Loucy (cell line): ENCODE data around the gene ACOXL.

ENCODE experiments used
- H2AFZ ChIP-seq: fragments of 200-600 bp; sonication (generic); 2 replicates; pipeline ENCODE4 v1.6.0; 2016; ENCODE audit warnings: antibody characterized with exemption, mild to moderate bottlenecking, low read length, moderate library complexity
- H3F3A ChIP-seq: fragments of 200-600 bp; 2 replicates; pipeline ENCODE4 v1.6.0; 2016; ENCODE audit warnings: antibody characterized with exemption, low read depth, mild to moderate bottlenecking
- H3K27me3 ChIP-seq: fragments of 200-600 bp; sonication (generic); 2 replicates; pipeline ENCODE4 v1.6.1; 2014; ENCODE audit warnings: low read length, mild to moderate bottlenecking; ENCODE audit not compliant: insufficient read depth, poor library complexity, severe bottlenecking
- H3K36me3 ChIP-seq: fragments of 200-600 bp; sonication (generic); 2 replicates; pipeline ENCODE4 v1.6.1; 2016; ENCODE audit warnings: low read length; ENCODE audit not compliant: insufficient read depth
- H3K4me1 ChIP-seq: fragments of 200-600 bp; sonication (generic); 2 replicates; pipeline ENCODE4 v1.5.1; 2014; ENCODE audit warnings: low read length, mild to moderate bottlenecking; ENCODE audit not compliant: insufficient read depth, poor library complexity, severe bottlenecking
- H3K4me2 ChIP-seq: fragments of 200-600 bp; sonication (generic); 2 replicates; pipeline ENCODE4 v1.6.0; 2014; ENCODE audit warnings: antibody characterized with exemption, low read length, low read depth, mild to moderate bottlenecking; ENCODE audit not compliant: poor library complexity, severe bottlenecking
- H3K4me3 ChIP-seq: fragments of 200-600 bp; sonication (generic); 2 replicates; pipeline ENCODE4 v1.5.1; 2014; ENCODE audit warnings: low read length, mild to moderate bottlenecking, mixed read lengths; ENCODE audit not compliant: poor library complexity, severe bottlenecking
- H3K79me2 ChIP-seq: fragments of 200-600 bp; sonication (generic); 2 replicates; pipeline ENCODE4 v1.6.1; 2014; ENCODE audit warnings: low read length; ENCODE audit not compliant: insufficient read depth
- H3K9ac ChIP-seq: fragments of 200-600 bp; sonication (generic); 2 replicates; pipeline ENCODE4 v1.6.0; 2014; ENCODE audit warnings: mild to moderate bottlenecking, low read depth, low read length, moderate library complexity; ENCODE audit not compliant: poor library complexity, severe bottlenecking
- H3K9me2 ChIP-seq: fragments of 200-600 bp; sonication (generic); replicated peaks from 2 replicates; pipeline ENCODE4 v1.6.1; 2016; ENCODE audit warnings: low read depth, low read length, mixed read lengths
- H3K9me3 ChIP-seq: fragments of 200-600 bp; sonication (generic); 2 replicates; pipeline ENCODE4 v1.6.1; 2014; ENCODE audit warnings: mild to moderate bottlenecking, antibody characterized with exemption, low read length, low read depth; ENCODE audit not compliant: insufficient read depth
- H4K20me1 ChIP-seq: fragments of 200-600 bp; sonication (generic); 2 replicates; pipeline ENCODE4 v1.6.0; 2014; ENCODE audit warnings: antibody characterized with exemption, low read length, mild to moderate bottlenecking; ENCODE audit not compliant: insufficient read depth, poor library complexity, severe bottlenecking
- EZH2phosphoT487 ChIP-seq: fragments of 200-600 bp; IDR thresholded peaks from 2 replicates; pipeline ENCODE4 v1.6.1; 2018; ENCODE audit warnings: antibody characterized with exemption, mild to moderate bottlenecking, moderate library complexity, borderline replicate concordance
- TF ChIP-seq, protein P1 (sequence below): fragments of 200-600 bp; sonication (generic); conservative IDR thresholded peaks from 2 replicates; pipeline ENCODE4 v1.5.1; 2014; ENCODE audit warnings: mild to moderate bottlenecking, antibody characterized with exemption, low read length

The ACOXL gene

DNA sequence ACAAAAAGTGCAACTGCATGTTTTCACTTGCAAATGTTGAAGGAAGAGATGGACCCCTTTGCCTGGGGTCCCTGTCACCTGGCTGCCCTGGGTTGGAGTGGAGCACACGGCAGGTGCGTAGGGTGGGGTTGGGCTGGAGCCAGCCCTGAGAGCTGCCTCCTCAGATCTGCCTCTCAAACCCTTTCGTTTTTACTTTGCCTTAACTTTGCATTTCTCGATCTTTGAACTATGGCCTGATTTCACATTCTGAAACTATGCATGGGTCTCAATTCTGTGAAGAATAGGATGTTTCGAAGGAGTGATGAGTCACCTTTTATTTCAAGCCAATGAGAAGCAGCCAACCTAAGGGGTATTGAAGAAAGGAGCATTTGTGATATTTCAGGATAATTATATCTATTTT, 132.8 kb downstream of the ACOXL start:
- no peak for TF ChIP-seq EZH2phosphoT487
- TF ChIP-seq, protein P1, sequence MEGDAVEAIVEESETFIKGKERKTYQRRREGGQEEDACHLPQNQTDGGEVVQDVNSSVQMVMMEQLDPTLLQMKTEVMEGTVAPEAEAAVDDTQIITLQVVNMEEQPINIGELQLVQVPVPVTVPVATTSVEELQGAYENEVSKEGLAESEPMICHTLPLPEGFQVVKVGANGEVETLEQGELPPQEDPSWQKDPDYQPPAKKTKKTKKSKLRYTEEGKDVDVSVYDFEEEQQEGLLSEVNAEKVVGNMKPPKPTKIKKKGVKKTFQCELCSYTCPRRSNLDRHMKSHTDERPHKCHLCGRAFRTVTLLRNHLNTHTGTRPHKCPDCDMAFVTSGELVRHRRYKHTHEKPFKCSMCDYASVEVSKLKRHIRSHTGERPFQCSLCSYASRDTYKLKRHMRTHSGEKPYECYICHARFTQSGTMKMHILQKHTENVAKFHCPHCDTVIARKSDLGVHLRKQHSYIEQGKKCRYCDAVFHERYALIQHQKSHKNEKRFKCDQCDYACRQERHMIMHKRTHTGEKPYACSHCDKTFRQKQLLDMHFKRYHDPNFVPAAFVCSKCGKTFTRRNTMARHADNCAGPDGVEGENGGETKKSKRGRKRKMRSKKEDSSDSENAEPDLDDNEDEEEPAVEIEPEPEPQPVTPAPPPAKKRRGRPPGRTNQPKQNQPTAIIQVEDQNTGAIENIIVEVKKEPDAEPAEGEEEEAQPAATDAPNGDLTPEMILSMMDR: no peak
- Histone ChIP-seq H3F3A (no peaks in the 10 kb centered on the region), H3K4me1 (peaks cover 17% of the 10 kb centered on the region), H3K4me2 (no peak overlapping the region), H3K36me3 (no peaks in the 10 kb centered on the region), H3K79me2 (no peaks in the 10 kb centered on the region), H3K9me2 (no peaks in the 10 kb centered on the region), H3K27me3 (no peaks in the 10 kb centered on the region), H3K9me3 (no peaks in the 10 kb centered on the region), H3K4me3 (no peak overlapping the region), H3K9ac (no peak overlapping the region), H2AFZ (no peak overlapping the region), H4K20me1 (no peaks in the 10 kb centered on the region)

DNA sequence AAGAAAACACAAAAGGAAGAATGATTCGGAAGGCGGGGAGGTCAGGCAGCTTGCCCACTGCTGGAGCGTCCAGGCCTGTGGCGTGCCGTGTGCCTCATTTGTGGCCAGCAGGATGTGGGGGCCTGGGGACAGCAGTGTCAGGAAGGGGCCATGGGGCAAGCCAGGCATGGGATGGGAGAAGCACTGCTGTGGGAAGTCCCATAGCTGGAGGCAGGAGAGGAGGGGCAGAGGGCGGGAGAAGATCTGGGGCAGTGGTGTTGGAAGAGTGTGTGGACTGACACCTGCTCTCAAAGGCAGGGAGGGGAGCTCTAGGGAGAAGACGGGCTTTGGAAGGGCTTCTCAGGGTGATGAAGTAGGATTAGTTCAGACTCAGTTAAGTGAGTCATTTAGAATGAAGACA, 133.7 kb downstream of the ACOXL start:
- H3K4me3 ChIP-seq: no peak overlapping the region
- no peaks in the 10 kb centered on the region for H3K36me3 ChIP-seq
- TF ChIP-seq, protein P1: no peak
- TF ChIP-seq EZH2phosphoT487: no peak
- no peak overlapping the region for H3K4me2 ChIP-seq
- H2AFZ ChIP-seq: no peak overlapping the region
- no peak overlapping the region for H3K9ac ChIP-seq
- H3K79me2 ChIP-seq: no peaks in the 10 kb centered on the region
- H3K4me1 ChIP-seq: peaks cover 8% of the 10 kb centered on the region
- H3F3A ChIP-seq: no peaks in the 10 kb centered on the region
- no peaks in the 10 kb centered on the region for H4K20me1 ChIP-seq
- H3K9me2 ChIP-seq: no peaks in the 10 kb centered on the region
- H3K27me3 ChIP-seq: no peaks in the 10 kb centered on the region
- H3K9me3 ChIP-seq: no peaks in the 10 kb centered on the region

DNA sequence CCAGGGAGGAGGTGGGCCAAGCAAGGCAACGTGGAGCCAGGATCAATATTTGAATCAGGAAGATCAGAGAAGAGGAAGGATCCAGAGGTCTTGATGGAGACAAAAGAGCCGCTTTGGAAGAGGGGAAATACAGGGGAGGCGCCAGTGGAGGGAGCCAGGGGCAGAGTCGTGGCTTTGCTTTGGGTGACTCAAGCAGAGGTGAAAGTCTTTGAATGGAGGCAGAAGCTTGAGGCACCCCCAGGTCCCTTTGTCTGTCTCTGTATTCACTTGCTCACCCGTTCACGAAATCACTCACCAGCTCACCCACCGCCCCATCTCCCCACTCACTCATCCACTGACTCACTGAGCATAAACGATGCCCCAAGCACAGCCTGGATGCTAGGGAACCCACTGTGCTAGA, 134.1 kb downstream of the ACOXL start:
- peaks cover 8% of the 10 kb centered on the region for H3K4me1 ChIP-seq
- no peaks in the 10 kb centered on the region for H3K9me2 ChIP-seq
- no peaks in the 10 kb centered on the region for H3F3A ChIP-seq
- no peak overlapping the region for H2AFZ ChIP-seq
- H3K9me3 ChIP-seq: no peaks in the 10 kb centered on the region
- no peak overlapping the region for H3K4me2 ChIP-seq
- no peak for TF ChIP-seq EZH2phosphoT487
- TF ChIP-seq, protein P1: peak; percentile 25; the same call in 1 of the 2 replicates
- no peak overlapping the region for H3K4me3 ChIP-seq
- no peaks in the 10 kb centered on the region for H4K20me1 ChIP-seq
- H3K36me3 ChIP-seq: no peaks in the 10 kb centered on the region
- H3K27me3 ChIP-seq: no peaks in the 10 kb centered on the region
- H3K79me2 ChIP-seq: no peaks in the 10 kb centered on the region
- H3K9ac ChIP-seq: no peak overlapping the region
